Kidney epithelial cell (primary cell): ENCODE measurements around the gene QKI. TPM values are rescaled to one million over a fixed set of nuclear protein-coding genes. Genes with fewer than 3 reads are reported as not detected.
A peak's percentile ranks its signal among the peaks of the same experiment; 100 is the strongest.

Source experiments
- DNase-seq: peaks from one replicate; pipeline ENCODE4 v3.0.0-alpha.2; 2010; ENCODE audit warnings: low read depth
- H3K27me3 ChIP-seq: 2 replicates; pipeline ENCODE4 v1.6.0; 2011; ENCODE audit warnings: low read length; ENCODE audit not compliant: control insufficient read depth, insufficient read depth
- H3K36me3 ChIP-seq: 2 replicates; pipeline ENCODE4 v1.5.1; 2011; ENCODE audit warnings: low read length; ENCODE audit not compliant: control insufficient read depth, insufficient read depth
- H3K4me3 ChIP-seq: 2 replicates; pipeline ENCODE4 v1.5.1; 2011; ENCODE audit warnings: low read depth, mild to moderate bottlenecking, control low read depth, low read length
- total RNA-seq: library from RNA; depleted of rRNA; stranded (reverse); fragments of >200 nt; gene quantifications from 2 replicates; pipeline ENCODE4 v1.2.3, GENCODE V29; 2015
- TF ChIP-seq, protein P1 (sequence below): IDR thresholded peaks from 2 replicates; pipeline ENCODE4 v1.5.1; 2011; ENCODE audit warnings: mild to moderate bottlenecking, moderate library complexity, low read length, control low read depth, inconsistent platforms; ENCODE audit not compliant: insufficient read depth, poor library complexity, severe bottlenecking

QKI gene
- total RNA-seq, 1 donor from 2014 or later = 173 TPM

DNA sequence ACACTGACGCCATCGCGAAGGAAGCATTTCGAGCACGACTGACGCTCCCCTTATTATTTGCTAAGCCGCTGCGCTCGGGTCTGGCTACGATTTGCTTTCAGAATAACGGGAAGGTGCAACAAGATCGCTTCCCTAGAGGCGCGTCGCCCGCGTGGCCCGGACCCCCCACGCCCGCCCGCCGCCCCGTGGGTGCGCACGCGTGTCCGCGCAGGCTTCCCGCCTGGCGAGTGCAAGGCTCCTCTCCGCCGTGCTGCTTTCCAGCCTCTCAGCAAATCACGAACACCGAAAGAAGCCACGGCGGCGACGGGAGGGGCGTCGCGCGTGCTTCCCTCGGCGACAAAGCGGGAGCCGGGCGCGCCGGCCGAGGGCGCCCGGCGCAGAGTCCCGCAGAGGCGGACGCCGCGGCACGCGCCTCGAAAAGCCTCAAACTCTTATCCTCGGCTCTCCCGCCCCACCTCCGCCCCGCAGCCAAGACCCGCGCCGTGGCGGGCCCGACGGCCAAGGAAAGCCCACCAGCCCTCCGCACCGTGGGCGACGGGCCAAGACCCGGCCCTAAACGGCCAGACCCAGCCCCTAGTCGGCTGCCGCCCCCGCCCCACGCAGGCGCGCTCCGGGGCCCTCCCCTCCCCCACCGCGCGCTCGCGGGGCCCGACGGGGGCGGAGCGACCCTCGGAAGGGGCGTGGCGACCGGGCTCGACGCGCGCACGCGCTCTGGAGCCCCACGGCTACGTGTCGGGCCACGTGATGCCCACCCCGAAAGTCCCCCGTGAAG is 987 bp upstream of the QKI start:
- TF ChIP-seq, protein P1, sequence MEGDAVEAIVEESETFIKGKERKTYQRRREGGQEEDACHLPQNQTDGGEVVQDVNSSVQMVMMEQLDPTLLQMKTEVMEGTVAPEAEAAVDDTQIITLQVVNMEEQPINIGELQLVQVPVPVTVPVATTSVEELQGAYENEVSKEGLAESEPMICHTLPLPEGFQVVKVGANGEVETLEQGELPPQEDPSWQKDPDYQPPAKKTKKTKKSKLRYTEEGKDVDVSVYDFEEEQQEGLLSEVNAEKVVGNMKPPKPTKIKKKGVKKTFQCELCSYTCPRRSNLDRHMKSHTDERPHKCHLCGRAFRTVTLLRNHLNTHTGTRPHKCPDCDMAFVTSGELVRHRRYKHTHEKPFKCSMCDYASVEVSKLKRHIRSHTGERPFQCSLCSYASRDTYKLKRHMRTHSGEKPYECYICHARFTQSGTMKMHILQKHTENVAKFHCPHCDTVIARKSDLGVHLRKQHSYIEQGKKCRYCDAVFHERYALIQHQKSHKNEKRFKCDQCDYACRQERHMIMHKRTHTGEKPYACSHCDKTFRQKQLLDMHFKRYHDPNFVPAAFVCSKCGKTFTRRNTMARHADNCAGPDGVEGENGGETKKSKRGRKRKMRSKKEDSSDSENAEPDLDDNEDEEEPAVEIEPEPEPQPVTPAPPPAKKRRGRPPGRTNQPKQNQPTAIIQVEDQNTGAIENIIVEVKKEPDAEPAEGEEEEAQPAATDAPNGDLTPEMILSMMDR = no peak
- H3K4me3 ChIP-seq = peak overlapping the region; percentile 97
- peak; percentile 69 for DNase-seq
- no peaks in the 10 kb centered on the region for H3K27me3 ChIP-seq
- no peaks in the 10 kb centered on the region for H3K36me3 ChIP-seq

DNA sequence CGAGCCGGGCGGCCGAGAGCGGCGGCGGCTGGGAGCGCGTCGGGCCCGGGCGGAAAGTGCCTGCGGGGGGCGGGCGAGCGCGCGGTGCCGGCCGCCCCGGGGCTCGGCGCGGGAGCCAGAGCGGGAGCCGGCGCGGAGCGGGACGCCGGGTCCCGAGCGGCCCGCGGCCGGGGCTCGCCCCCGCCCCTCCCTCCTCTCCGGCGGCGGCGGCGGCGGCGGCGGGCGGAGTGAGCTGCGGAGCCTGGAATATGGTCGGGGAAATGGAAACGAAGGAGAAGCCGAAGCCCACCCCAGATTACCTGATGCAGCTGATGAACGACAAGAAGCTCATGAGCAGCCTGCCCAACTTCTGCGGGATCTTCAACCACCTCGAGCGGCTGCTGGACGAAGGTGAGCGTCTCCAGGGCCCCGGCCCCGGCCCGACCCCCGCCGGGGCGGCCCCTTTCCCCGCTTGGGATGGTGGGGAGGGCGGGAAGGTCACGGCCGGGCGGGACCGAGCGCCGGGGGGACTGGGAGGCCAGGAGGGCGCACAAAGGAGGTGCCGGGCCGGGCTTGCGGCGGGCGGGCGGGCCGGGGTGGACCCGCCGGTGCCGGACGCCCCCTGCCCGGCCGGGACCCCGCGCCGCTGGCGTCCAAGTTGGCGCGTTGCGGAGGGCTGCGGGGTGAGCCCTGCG is 565 bp downstream of the QKI start:
- no peak for DNase-seq
- Histone ChIP-seq H3K27me3 (no peaks in the 10 kb centered on the region), H3K4me3 (peak overlapping the region; percentile 97), H3K36me3 (no peaks in the 10 kb centered on the region)
- TF ChIP-seq, protein P1 = no peak

GRCh38 chr6:163415620-163416556 is 1.4 kb downstream of the QKI start:
- peak overlapping the region; percentile 97 for H3K4me3 ChIP-seq

GRCh38 chr6:163416557-163417253 is 2.2 kb downstream of the QKI start:
- TF ChIP-seq, protein P1 = peak; percentile 57
- H3K4me3 ChIP-seq = peak overlapping the region; percentile 97
- H3K36me3 ChIP-seq = no peaks in the 10 kb centered on the region
- DNase-seq = no peak
- H3K27me3 ChIP-seq = no peaks in the 10 kb centered on the region

More at GRCh38 chr6:163415620-163416556, 1.4 kb downstream of the QKI start:
- DNase-seq = no peak
- Histone ChIP-seq H3K27me3 (no peaks in the 10 kb centered on the region), H3K36me3 (no peaks in the 10 kb centered on the region)
- TF ChIP-seq, protein P1 = no peak

GRCh38 chr6:163417595-163417994 is 3.1 kb downstream of the QKI start:
- no peaks in the 10 kb centered on the region for H3K36me3 ChIP-seq
- TF ChIP-seq, protein P1 = no peak
- peak overlapping the region; percentile 37 for H3K4me3 ChIP-seq
- no peaks in the 10 kb centered on the region for H3K27me3 ChIP-seq
- no peak for DNase-seq
